Stromal cell of bone marrow (primary cell): ENCODE data around the gene ZNF213.

ENCODE experiments used
- DNase-seq: peaks from one replicate; pipeline ENCODE4 v3.0.0-alpha.2; 2012; ENCODE audit warnings: low read depth

Gene ZNF213

GRCh38 chr16:3134338-3135125 is at the start of gene ZNF213:
Gene ZNF213, plus strand, starts transcription at chr16:3135029. Its CDS starts 2,252 bp downstream, at chr16:3137281.
- peak; percentile 99 for DNase-seq

GRCh38 chr16:3085868-3086595 is 48.8 kb upstream of the ZNF213 start:
- no peak for DNase-seq

GRCh38 chr16:3086596-3087242 is 48.1 kb upstream of the ZNF213 start:
- DNase-seq, result no peak

- DNase-seq, result no peak
These were observed 47.3 kb upstream of the ZNF213 start for GRCh38 chr16:3087243-3088235.

- no peak for DNase-seq
These were observed 46.4 kb upstream of the ZNF213 start for GRCh38 chr16:3088450-3088849.

- no peak for DNase-seq
These were observed 45.7 kb upstream of the ZNF213 start for GRCh38 chr16:3088925-3089716.

- DNase-seq, result no peak
These were observed 44.9 kb upstream of the ZNF213 start for GRCh38 chr16:3089717-3090592.

- no peak for DNase-seq
These were observed 43.3 kb upstream of the ZNF213 start for GRCh38 chr16:3091551-3091950.

GRCh38 chr16:3092501-3092941 is 42.3 kb upstream of the ZNF213 start:
- DNase-seq, result no peak

- no peak for DNase-seq
These were observed 40.4 kb upstream of the ZNF213 start for GRCh38 chr16:3094289-3095027.

GRCh38 chr16:3095869-3096268 is 39.0 kb upstream of the ZNF213 start:
- no peak for DNase-seq

GRCh38 chr16:3096362-3096761 is 38.5 kb upstream of the ZNF213 start:
- no peak for DNase-seq

- no peak for DNase-seq
These were observed 37.6 kb upstream of the ZNF213 start for GRCh38 chr16:3097266-3097665.

- DNase-seq, result no peak
These were observed 36.1 kb upstream of the ZNF213 start, which contains the start of gene ZSCAN10 for GRCh38 chr16:3098459-3099394. Gene ZSCAN10, minus strand, starts transcription at chr16:3099294. Its CDS starts 6,357 bp downstream, at chr16:3092937.

GRCh38 chr16:3099395-3099731 is 35.5 kb upstream of the ZNF213 start:
- DNase-seq, result no peak

GRCh38 chr16:3099732-3100499 is 34.9 kb upstream of the ZNF213 start:
- DNase-seq, result peak; percentile 58
